ENCODE data around the gene LIPC.

LIPC gene

DNA sequence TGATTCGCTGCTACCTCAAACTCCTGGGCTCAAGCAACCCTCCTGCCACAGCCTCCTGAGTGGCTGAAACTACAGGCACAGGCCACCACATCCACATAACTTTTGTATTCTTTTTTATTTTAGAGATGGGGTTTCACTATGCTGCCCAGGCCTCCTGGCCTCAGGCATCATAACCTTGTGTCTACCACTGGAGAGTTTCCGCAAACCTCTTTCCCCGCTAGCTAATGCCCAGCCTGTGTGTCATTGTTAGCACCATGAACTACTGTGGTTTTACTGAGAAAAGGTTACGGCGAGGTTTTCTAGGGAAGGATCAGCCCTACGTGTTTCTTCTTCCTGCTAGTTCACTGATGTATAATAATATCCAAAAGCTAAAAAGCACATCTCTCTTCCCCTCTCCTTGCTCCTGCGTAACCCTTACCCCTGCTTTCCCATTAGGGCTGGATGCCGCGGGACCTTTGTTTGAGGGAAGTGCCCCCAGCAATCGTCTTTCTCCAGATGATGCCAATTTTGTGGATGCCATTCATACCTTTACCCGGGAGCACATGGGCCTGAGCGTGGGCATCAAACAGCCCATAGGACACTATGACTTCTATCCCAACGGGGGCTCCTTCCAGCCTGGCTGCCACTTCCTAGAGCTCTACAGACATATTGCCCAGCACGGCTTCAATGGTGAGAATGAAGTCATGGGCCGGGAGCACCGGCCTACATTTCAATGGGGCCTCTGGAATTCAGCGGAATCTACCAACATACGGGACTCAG lies 113.7 kb downstream of the LIPC start:
- ATAC-seq (ENCODE audit: insufficient read depth, low read depth) = peak; percentile 91
- Histone ChIP-seq H3K36me3 (ENCODE audit: insufficient read depth, low read length) (no peaks in the 10 kb centered on the region), H3K27me3 (ENCODE audit: insufficient read depth, low read length, poor library complexity) (no peaks in the 10 kb centered on the region), H3K9ac (ENCODE audit: low read depth, low read length) (no peak overlapping the region), H3K4me3 (ENCODE audit: low read depth in 1 of 2, low read length in 2 of 2) (no peak overlapping the region), H3K79me2 (ENCODE audit: insufficient read depth, low read length) (no peaks in the 10 kb centered on the region), H3K27ac (ENCODE audit: low read length) (no peak overlapping the region), H2AFZ (ENCODE audit: low read depth, low read length) (no peak overlapping the region), H3K4me1 (ENCODE audit: insufficient read depth, low read length) (peaks cover 21% of the 10 kb centered on the region), H3K4me2 (ENCODE audit: insufficient read depth, low read length) (no peak overlapping the region), H4K20me1 (ENCODE audit: insufficient read depth, low read length) (no peaks in the 10 kb centered on the region), H3K9me3 (ENCODE audit: insufficient read depth, low read length, severe bottlenecking) (no peaks in the 10 kb centered on the region)
- DNase-seq = peak; percentile 78
- TF ChIP-seq CTCF (IDR thresholded peaks at IDR 0.05; ENCODE audit: borderline replicate concordance, extremely low read depth, low read length, poor library complexity, severe bottlenecking) (no peak), EZH2 (IDR thresholded peaks at IDR 0.05; ENCODE audit: borderline replicate concordance, low read depth, low read length, severe bottlenecking) (no peak)

GRCh38 chr15:58546066-58546591 lies 114.3 kb downstream of the LIPC start:
- H3K27me3 ChIP-seq (ENCODE audit: insufficient read depth, low read length, poor library complexity) = no peaks in the 10 kb centered on the region
- no peaks in the 10 kb centered on the region for H3K9me3 ChIP-seq (ENCODE audit: insufficient read depth, low read length, severe bottlenecking)
- no peak for DNase-seq
- H3K4me2 ChIP-seq (ENCODE audit: insufficient read depth, low read length) = no peak overlapping the region
- H3K9ac ChIP-seq (ENCODE audit: low read depth, low read length) = no peak overlapping the region
- TF ChIP-seq CTCF (IDR thresholded peaks at IDR 0.05; ENCODE audit: borderline replicate concordance, extremely low read depth, low read length, poor library complexity, severe bottlenecking) (no peak), EZH2 (IDR thresholded peaks at IDR 0.05; ENCODE audit: borderline replicate concordance, low read depth, low read length, severe bottlenecking) (no peak)
- H3K27ac ChIP-seq (ENCODE audit: low read length) = 0 out of 2 replicates have a peak overlapping the region, but pooled peaks have one; percentile 33
- ATAC-seq (ENCODE audit: insufficient read depth, low read depth) = no peak
- no peaks in the 10 kb centered on the region for H3K79me2 ChIP-seq (ENCODE audit: insufficient read depth, low read length)
- no peaks in the 10 kb centered on the region for H3K36me3 ChIP-seq (ENCODE audit: insufficient read depth, low read length)
- H4K20me1 ChIP-seq (ENCODE audit: insufficient read depth, low read length) = no peaks in the 10 kb centered on the region
- H3K4me1 ChIP-seq (ENCODE audit: insufficient read depth, low read length) = peaks cover 24% of the 10 kb centered on the region
- H2AFZ ChIP-seq (ENCODE audit: low read depth, low read length) = no peak overlapping the region
- no peak overlapping the region for H3K4me3 ChIP-seq (ENCODE audit: low read depth in 1 of 2, low read length in 2 of 2)

- Histone ChIP-seq H3K9me3 (ENCODE audit: insufficient read depth, low read length, severe bottlenecking) (no peaks in the 10 kb centered on the region), H3K4me1 (ENCODE audit: insufficient read depth, low read length) (peaks cover 32% of the 10 kb centered on the region), H3K4me2 (ENCODE audit: insufficient read depth, low read length) (no peak overlapping the region), H3K9ac (ENCODE audit: low read depth, low read length) (no peak overlapping the region), H3K4me3 (ENCODE audit: low read depth in 1 of 2, low read length in 2 of 2) (no peak overlapping the region), H3K36me3 (ENCODE audit: insufficient read depth, low read length) (no peaks in the 10 kb centered on the region), H4K20me1 (ENCODE audit: insufficient read depth, low read length) (no peaks in the 10 kb centered on the region), H3K27ac (ENCODE audit: low read length) (no peak overlapping the region), H3K27me3 (ENCODE audit: insufficient read depth, low read length, poor library complexity) (no peaks in the 10 kb centered on the region), H2AFZ (ENCODE audit: low read depth, low read length) (no peak overlapping the region), H3K79me2 (ENCODE audit: insufficient read depth, low read length) (no peaks in the 10 kb centered on the region)
- DNase-seq = no peak
- ATAC-seq (ENCODE audit: insufficient read depth, low read depth) = no peak
- TF ChIP-seq EZH2 (IDR thresholded peaks at IDR 0.05; ENCODE audit: borderline replicate concordance, low read depth, low read length, severe bottlenecking) = no peak
- TF ChIP-seq CTCF (IDR thresholded peaks at IDR 0.05; ENCODE audit: borderline replicate concordance, extremely low read depth, low read length, poor library complexity, severe bottlenecking) = no peak
Measured at GRCh38 chr15:58546635-58547627, 115.1 kb downstream of the LIPC start.

Data from DND-41 (cell line).